IMR-90 (cell line): Measurements from ENCODE around the gene TAGLN3. TPM values are rescaled to one million over a fixed set of nuclear protein-coding genes. Genes with fewer than 3 reads are reported as not detected.

Experiments used
- ATAC-seq: fragments of 200-7000 bp; cut with Tn5 transposase; 2 replicates; pipeline ENCODE4 v1.9.1; 2020; ENCODE audit warnings: low read depth, mild to moderate bottlenecking, moderate library complexity
- BruUV-seq: library from RNA; stranded (reverse); fragments of 400-500 nt; replicated peaks from 2 replicates; lab custom pipeline; 2021; lab: Mats Ljungman, UMichigan
- CTCF ChIA-PET: fragments of 300-600 bp; formaldehyde crosslinking; extraction: SDS; loops from one replicate; lab custom pipeline; 2021; ENCODE audit warnings: antibody characterized with exemption; lab: Yijun Ruan, JAX
- POLR2A ChIA-PET: fragments of 300-600 bp; sonication (Branson Sonifier 250); formaldehyde crosslinking; loops from one replicate; lab custom pipeline; 2022; ENCODE audit warnings: antibody characterized with exemption; ENCODE audit not compliant: unreplicated experiment; lab: Charles Lee
- DNase-seq: peaks from one replicate; pipeline ENCODE4 v3.0.0; 2013
- H2AFZ ChIP-seq: replicated peaks from 2 replicates; pipeline ENCODE3; 2013; ENCODE audit warnings: low read length, mild to moderate bottlenecking; ENCODE audit not compliant: poor library complexity
- H2AK5ac ChIP-seq: 2 replicates; pipeline ENCODE4 v1.6.1; 2013; ENCODE audit warnings: low read depth, low read length, inconsistent platforms
- H2AK9ac ChIP-seq: replicated peaks from 2 replicates; pipeline ENCODE3; 2013; ENCODE audit warnings: mild to moderate bottlenecking, low read depth, low read length, moderate library complexity; ENCODE audit not compliant: poor library complexity
- H2BK120ac ChIP-seq: 2 replicates; pipeline ENCODE4 v1.6.1; 2013; ENCODE audit warnings: low read depth, low read length, inconsistent platforms
- H2BK15ac ChIP-seq: 3 replicates; pipeline ENCODE4 v1.6.1; 2013; ENCODE audit warnings: low read depth, low read length, inconsistent platforms
- H2BK20ac ChIP-seq: 2 replicates; pipeline ENCODE4 v1.6.1; 2013; ENCODE audit warnings: low read depth, mild to moderate bottlenecking, inconsistent platforms, low read length, moderate library complexity
- H2BK5ac ChIP-seq: 2 replicates; pipeline ENCODE4 v1.6.1; 2013; ENCODE audit warnings: mild to moderate bottlenecking, low read depth, low read length, inconsistent platforms; ENCODE audit not compliant: poor library complexity, severe bottlenecking
- H3K14ac ChIP-seq: replicated peaks from 2 replicates; pipeline ENCODE4 v1.6.1; 2013; ENCODE audit warnings: low read depth, low read length, inconsistent platforms
- H3K18ac ChIP-seq: 2 replicates; pipeline ENCODE4 v1.6.1; 2013; ENCODE audit warnings: low read depth, low read length, control low read depth
- H3K23ac ChIP-seq: 2 replicates; pipeline ENCODE4 v1.6.1; 2013; ENCODE audit warnings: low read depth, low read length, inconsistent platforms
- H3K27ac ChIP-seq: 2 replicates; pipeline ENCODE4 v1.5.1; 2013; ENCODE audit warnings: mild to moderate bottlenecking, control low read depth, low read length; ENCODE audit not compliant: insufficient read depth
- H3K27me3 ChIP-seq: 2 replicates; pipeline ENCODE4 v1.6.1; 2013; ENCODE audit warnings: low read length; ENCODE audit not compliant: control insufficient read depth, insufficient read depth
- H3K36me3 ChIP-seq: 2 replicates; pipeline ENCODE4 v1.6.1; 2013; ENCODE audit warnings: low read length, mixed read lengths; ENCODE audit not compliant: control insufficient read depth, insufficient read depth
- H3K4ac ChIP-seq: 2 replicates; pipeline ENCODE4 v1.6.1; 2013; ENCODE audit warnings: low read depth, low read length, inconsistent platforms
- H3K4me1 ChIP-seq: 2 replicates; pipeline ENCODE4 v1.6.1; 2013; ENCODE audit warnings: low read length, mixed read lengths; ENCODE audit not compliant: control insufficient read depth, insufficient read depth
- H3K4me2 ChIP-seq: 2 replicates; pipeline ENCODE4 v1.6.1; 2013; ENCODE audit warnings: low read depth, mild to moderate bottlenecking, control low read depth, low read length, moderate library complexity
- H3K4me3 ChIP-seq: 2 replicates; pipeline ENCODE4 v1.5.1; 2013; ENCODE audit warnings: low read depth, mild to moderate bottlenecking, control low read depth, low read length, moderate library complexity; ENCODE audit not compliant: insufficient read depth
- H3K56ac ChIP-seq: 2 replicates; pipeline ENCODE4 v1.6.1; 2013; ENCODE audit warnings: low read length, inconsistent platforms; ENCODE audit not compliant: insufficient read depth; ENCODE audit errors: extremely low read depth
- H3K79me1 ChIP-seq, 2 experiments: 2 replicates each; pipeline ENCODE4 v1.6.1; 2013; ENCODE audit warnings: low read length in 2 of 2, inconsistent platforms in 1 of 2, low read depth in 1 of 2
- H3K9ac ChIP-seq: 2 replicates; pipeline ENCODE4 v1.6.1; 2013; ENCODE audit warnings: low read depth, low read length, control low read depth
- H3K9me1 ChIP-seq: 2 replicates; pipeline ENCODE4 v1.6.1; 2013; ENCODE audit warnings: low read length, inconsistent platforms; ENCODE audit not compliant: insufficient read depth
- H3K9me3 ChIP-seq: 2 replicates; pipeline ENCODE4 v1.6.1; 2013; ENCODE audit warnings: low read length; ENCODE audit not compliant: control insufficient read depth, insufficient read depth
- H4K20me1 ChIP-seq: 2 replicates; pipeline ENCODE4 v1.6.1; 2013; ENCODE audit warnings: low read length, inconsistent platforms; ENCODE audit not compliant: insufficient read depth
- H4K5ac ChIP-seq: 2 replicates; pipeline ENCODE4 v1.6.1; 2013; ENCODE audit warnings: mild to moderate bottlenecking, low read depth, low read length, control low read depth
- H4K8ac ChIP-seq, 2 experiments: 2 replicates each; pipeline ENCODE4 v1.6.1; 2013; ENCODE audit warnings: low read depth in 2 of 2, low read length in 2 of 2, control low read depth in 1 of 2, inconsistent platforms in 1 of 2
- H4K91ac ChIP-seq: 2 replicates; pipeline ENCODE4 v1.6.1; 2013; ENCODE audit warnings: low read depth, low read length, inconsistent platforms; ENCODE audit not compliant: insufficient read depth
- RFX5 ChIP-seq: IDR thresholded peaks from 2 replicates; pipeline ENCODE4 v1.8.0; 2012; ENCODE audit warnings: low read depth, mild to moderate bottlenecking, low read length, moderate library complexity
- WGBS, 2 experiments: methylation state at CpG; one replicate each; pipeline versions ENCODE4 v1.1.5 to v1.1.7; 2013; ENCODE audit warnings: missing lambda C conversion rate in 2 of 2; ENCODE audit not compliant: insufficient read length in 1 of 2; ENCODE audit errors: extremely low coverage in 2 of 2; 5-methylcytosine and 5-hydroxymethylcytosine counted together
- dilution Hi-C: fragments of 300-500 bp; cut with HindIII; formaldehyde crosslinking; loops from one replicate; pipeline ENCODE4 v1.14.3; 2018; ENCODE audit warnings: low sequenced_read_pairs; ENCODE audit not compliant: unreplicated experiment
- in situ Hi-C: fragments of 300-500 bp; cut with MboI; formaldehyde crosslinking; loops from 3 replicates; pipeline ENCODE4 v1.14.3; 2019; ENCODE audit warnings: low sequenced_read_pairs, inconsistent platforms, mixed read lengths
- intact Hi-C: fragments of 100-400 bp; cut with micrococcal nuclease; formaldehyde crosslinking; loops from 2 replicates; pipeline ENCODE4 v1.10.0; 2022
- polyA plus RNA-seq, 3 experiments: library from polyadenylated mRNA; depleted of rRNA; stranded (reverse); fragments of >200 nt; gene quantifications; 2 replicates each; pipeline ENCODE4 v1.2.3, GENCODE V29; 2012; ENCODE audit warnings: low replicate concordance in 1 of 3
- total RNA-seq: library from RNA; depleted of rRNA; stranded (reverse); fragments of >200 nt; gene quantifications from 2 replicates; pipeline ENCODE4 v1.2.3, GENCODE V29; 2012; rRNA removed

The TAGLN3 gene
- total and polyA plus RNA-seq, 2 of the 4 experiments (the other 2 are of a cell fraction) = 3.2 to 7.7 TPM

DNA sequence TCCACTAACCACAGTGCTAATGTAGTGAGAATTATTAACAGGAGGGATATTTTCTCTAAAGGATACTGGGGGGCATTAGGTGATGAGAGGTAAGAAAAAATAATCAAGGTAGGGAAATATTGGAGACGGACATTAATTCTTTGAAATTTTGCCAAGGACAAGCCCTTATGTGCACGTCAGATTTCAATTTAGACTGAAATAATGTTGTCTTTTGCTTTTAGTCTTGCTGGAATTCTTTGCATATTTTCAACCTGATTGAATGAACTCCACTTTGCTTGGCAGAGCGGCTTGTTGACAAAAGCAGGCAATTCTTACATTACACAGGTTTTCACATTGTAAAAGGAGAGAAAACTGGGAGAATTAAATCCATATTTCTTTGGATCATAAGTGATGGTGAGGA lies 62.4 kb downstream of the TAGLN3 start:
- Histone ChIP-seq H4K5ac (no peak overlapping the region), H3K9ac (no peak overlapping the region), H3K14ac (no peak overlapping the region), H3K23ac (no peak overlapping the region), H4K20me1 (no peaks in the 10 kb centered on the region), H3K27me3 (peaks cover 2% of the 10 kb centered on the region; the same call in 1 of the 2 replicates), H2BK5ac (peak overlapping the region; percentile 31), H3K4me2 (peak overlapping the region; percentile 35), H4K91ac (no peak overlapping the region), H2AK5ac (no peak overlapping the region), H3K36me3 (no peaks in the 10 kb centered on the region), H3K9me1 (peaks cover 3% of the 10 kb centered on the region; the same call in 1 of the 2 replicates), H2BK15ac (no peak overlapping the region), H3K4ac (peak overlapping the region; percentile 8; the same call in 1 of the 2 replicates), H3K9me3 (no peaks in the 10 kb centered on the region), H2BK20ac (0 out of 2 replicates have a peak overlapping the region, but pooled peaks have one; percentile 42), H2AK9ac (no peak overlapping the region), H3K56ac (no peak overlapping the region), H3K79me1 (no peaks in the 10 kb centered on the region), H3K27ac (no peak overlapping the region), H2AFZ (no peak overlapping the region), H4K8ac (no peak overlapping the region), H3K4me1 (peaks cover 10% of the 10 kb centered on the region), H3K4me3 (no peak overlapping the region), H3K18ac (no peak overlapping the region), H2BK120ac (peak overlapping the region; percentile 68; the same call in 1 of the 2 replicates)
- DNase-seq (peak; percentile 68), ATAC-seq (peak; percentile 60)
- in situ Hi-C loops = no loop called here
- POLR2A ChIA-PET = no interaction called here
- dilution Hi-C loops = no loop called here
- no TSS peak for BruUV-seq
- TF ChIP-seq RFX5 = no peak
- CTCF ChIA-PET = no interaction called here
- 30% methylated on average over 2 of the region's 3 CpGs; no CpG with 5 or more reads in 1 of the 2 experiments for WGBS, 2 experiments
- intact Hi-C loops = no loop called here

Other genes with a start within 250 kb of the TAGLN3 start
- 27.2 and 28.7 TPM in 2 replicates for gene PHLDB2, start 139.7 kb upstream of the TAGLN3 start, total RNA-seq
- 8.0 and 10.6 TPM in 2 replicates for gene PHLDB2, start 139.7 kb upstream of the TAGLN3 start, polyA plus RNA-seq (2012; rRNA removed)
- gene ABHD10, start 19.9 kb upstream of the TAGLN3 start, total RNA-seq = 53.9 and 57.2 TPM in 2 replicates
- 17.7 and 24.7 TPM in 2 replicates for gene ABHD10, start 19.9 kb upstream of the TAGLN3 start, polyA plus RNA-seq (2012; rRNA removed)
- gene TMPRSS7, start 35.8 kb downstream of the TAGLN3 start, total RNA-seq = not detected in 2 replicates
- gene TMPRSS7, start 35.8 kb downstream of the TAGLN3 start, polyA plus RNA-seq (2012; rRNA removed) = 0.07 TPM in 1 of 2 replicates, not detected in the other
- 12.5 and 16.1 TPM in 2 replicates for gene C3orf52, start 87.5 kb downstream of the TAGLN3 start, total RNA-seq
- 6.4 and 7.5 TPM in 2 replicates for gene C3orf52, start 87.5 kb downstream of the TAGLN3 start, polyA plus RNA-seq (2012; rRNA removed)
- not detected in 2 replicates for gene GCSAM, start 134.3 kb downstream of the TAGLN3 start, total RNA-seq
- not detected in 2 replicates for gene GCSAM, start 134.3 kb downstream of the TAGLN3 start, polyA plus RNA-seq (2012; rRNA removed)